GM12878 (cell line): ENCODE measurements around the gene ADA. TPM values are rescaled to one million over a fixed set of nuclear protein-coding genes. Genes with fewer than 3 reads are reported as not detected.

Experiments
- ATF7 ChIP-seq: fragments of 450-650 bp; IDR thresholded peaks from 2 replicates; pipeline ENCODE4 v1.6.1; 2016; ENCODE audit warnings: low read depth, mild to moderate bottlenecking
- CREM ChIP-seq: IDR thresholded peaks from 2 replicates; pipeline ENCODE4 v1.6.1; 2014; ENCODE audit warnings: antibody characterized with exemption, low read depth
- ETV6 ChIP-seq, 2 experiments: fragments of 450-650 bp in 1 of 2; IDR thresholded peaks in 1 of 2; conservative IDR thresholded peaks in 1 of 2; 2 replicates each; pipeline ENCODE4 v1.6.1; 2014; ENCODE audit warnings: antibody characterized with exemption in 1 of 2, borderline replicate concordance in 1 of 2, low read depth in 1 of 2, mild to moderate bottlenecking in 1 of 2, moderate library complexity in 1 of 2
- GABPA ChIP-seq: IDR thresholded peaks from 2 replicates; pipeline ENCODE4 v1.6.1; 2014; ENCODE audit warnings: antibody characterized with exemption, low read depth, mild to moderate bottlenecking, inconsistent platforms
- IRF4 ChIP-seq: IDR thresholded peaks from 2 replicates; pipeline ENCODE4 v1.6.1; 2011; ENCODE audit warnings: low read depth, low read length
- MXI1 ChIP-seq: fragments of 150-350 bp; IDR thresholded peaks from 2 replicates; pipeline ENCODE4 v1.6.1; 2011; ENCODE audit warnings: low read depth, mild to moderate bottlenecking, inconsistent platforms, low read length, improper control_type of control experiment
- MYC ChIP-seq: IDR thresholded peaks from 2 replicates; pipeline ENCODE4 v1.6.1; 2011; ENCODE audit warnings: mild to moderate bottlenecking, low read length, moderate library complexity, inconsistent platforms; ENCODE audit not compliant: insufficient read depth, insufficient replicate concordance, insufficient read length, severe bottlenecking
- NFYB ChIP-seq: IDR thresholded peaks from 2 replicates; pipeline ENCODE4 v1.6.1; 2011; ENCODE audit warnings: low read depth, mild to moderate bottlenecking, low read length, improper control_type of control experiment, moderate library complexity; ENCODE audit not compliant: insufficient read depth
- PML ChIP-seq: IDR thresholded peaks from 2 replicates; pipeline ENCODE4 v1.6.1; 2012; ENCODE audit warnings: low read length, inconsistent platforms
- RAD21 ChIP-seq: IDR thresholded peaks from 2 replicates; pipeline ENCODE4 v1.6.1; 2011; ENCODE audit warnings: mild to moderate bottlenecking, low read depth, low read length, moderate library complexity; ENCODE audit not compliant: insufficient read depth
- RB1 ChIP-seq: fragments of 450-650 bp; formaldehyde crosslinking; IDR thresholded peaks from 2 replicates; pipeline ENCODE4 v1.6.1; 2017; ENCODE audit warnings: mild to moderate bottlenecking, borderline replicate concordance
- STAT3 ChIP-seq: IDR thresholded peaks from 2 replicates; pipeline ENCODE4 v1.6.1; 2011; ENCODE audit warnings: low read depth, low read length, improper control_type of control experiment
- SUPT20H ChIP-seq: IDR thresholded peaks from 2 replicates; pipeline ENCODE4 v1.6.1; 2011; ENCODE audit warnings: low read depth, mild to moderate bottlenecking, low read length, moderate library complexity, borderline replicate concordance; ENCODE audit not compliant: control insufficient read depth
- TAF1 ChIP-seq: IDR thresholded peaks from 2 replicates; pipeline ENCODE4 v1.6.1; 2011; ENCODE audit warnings: mild to moderate bottlenecking, low read depth, low read length, borderline replicate concordance
- WRNIP1 ChIP-seq: IDR thresholded peaks from 2 replicates; pipeline ENCODE4 v1.6.1; 2011; ENCODE audit warnings: low read depth, low read length, improper control_type of control experiment, borderline replicate concordance
- ZBTB4 ChIP-seq: fragments of 450-650 bp; formaldehyde crosslinking; IDR thresholded peaks from 2 replicates; pipeline ENCODE4 v1.4.0; 2022; ENCODE audit warnings: mild to moderate bottlenecking, moderate library complexity
- ZNF217 ChIP-seq: fragments of 450-650 bp; IDR thresholded peaks from 2 replicates; pipeline ENCODE4 v1.6.1; 2017; ENCODE audit warnings: antibody characterized with exemption, mild to moderate bottlenecking
- ZNF24 ChIP-seq: fragments of 450-650 bp; IDR thresholded peaks from 2 replicates; pipeline ENCODE4 v1.6.1; 2017; ENCODE audit warnings: antibody characterized with exemption, mild to moderate bottlenecking
- polyA plus RNA-seq, 11 experiments: library from polyadenylated mRNA; depleted of rRNA in 4 of 11; unstranded in 6 of 11; stranded (reverse) in 5 of 11; fragments of >200 nt; fragmentation: Nextera tagmentation in 4 of 11; fragmentation: Illumina TruSeq in 1 of 11; extraction: Ambion mirVana in 4 of 11; extraction: Trizol in 1 of 11; gene quantifications; 1 replicate in 1 of 11; 2 replicates in 10 of 11; pipeline versions ENCODE4 v1.2.1 to v1.2.3, GENCODE V29; 2011 to 2016; ENCODE audit warnings: inconsistent platforms in 2 of 11, missing spikeins in 2 of 11, low read depth in 1 of 11
- total RNA-seq, 4 experiments: library from RNA; depleted of rRNA in 3 of 4; stranded (reverse); fragments of >200 nt in 3 of 4; fragmentation: Illumina TruSeq in 1 of 4; extraction: Trizol in 1 of 4; gene quantifications; 2 replicates each; pipeline versions ENCODE4 v1.2.1 to v1.2.3, GENCODE V29; 2013 to 2021
- TF ChIP-seq, protein P1 (sequence below): fragments of 450-650 bp; formaldehyde crosslinking; IDR thresholded peaks from 2 replicates; pipeline ENCODE4 v1.5.0; 2022; ENCODE audit warnings: mild to moderate bottlenecking, missing genetic modification characterization
- TF ChIP-seq, protein P2 (sequence below): fragments of 450-650 bp; IDR thresholded peaks from 2 replicates; pipeline ENCODE4 v1.6.1; 2018; ENCODE audit warnings: mild to moderate bottlenecking, low read depth, moderate library complexity; ENCODE audit not compliant: partially characterized antibody

ADA gene
- total and polyA plus RNA-seq, 10 of the 15 experiments (the other 5 are each of a cell fraction or from before 2014, with no cell fraction given): 40.9 to 217 (median 90.8) TPM

DNA sequence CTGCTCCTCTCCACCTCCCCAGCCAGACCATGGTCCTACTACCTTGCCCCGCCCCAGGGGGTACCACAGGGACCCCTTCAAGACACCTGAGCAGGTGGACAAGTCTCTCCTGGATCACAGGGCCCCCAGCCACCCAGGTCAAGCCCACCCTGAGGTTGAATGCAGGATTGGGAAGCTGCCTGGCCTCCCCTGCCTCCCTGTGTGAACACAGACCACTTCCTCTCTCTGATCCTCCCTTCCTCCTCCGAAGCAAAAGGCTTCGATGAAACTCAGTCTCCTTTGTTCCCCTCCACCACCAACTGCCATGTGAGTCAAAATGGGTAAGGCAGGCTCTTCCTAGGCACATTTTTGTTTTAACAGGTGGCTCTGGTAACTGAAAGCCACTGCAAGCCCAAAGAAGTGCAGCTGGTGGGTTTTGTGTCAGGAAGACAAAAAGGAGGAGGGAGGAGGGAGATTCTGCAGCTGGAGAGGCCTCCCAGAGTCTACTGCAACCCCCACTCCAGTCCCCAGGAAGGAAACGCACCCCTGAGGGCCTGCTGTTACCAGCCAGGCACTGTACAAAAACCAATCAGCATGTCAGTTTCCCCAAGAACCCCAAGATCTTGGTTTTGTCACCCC is 5.4 kb downstream of the ADA start (continued):
- TF ChIP-seq ZBTB4 (no peak), ZNF217 (no peak), SUPT20H (no peak), IRF4 (no peak; the same call in 1 of the 2 replicates), MXI1 (peak; percentile 46; the same call in 1 of the 2 replicates), WRNIP1 (no peak), ATF7 (no peak), ETV6 (conservative IDR thresholded peaks at IDR 0.05 in 1 of 2, IDR thresholded peaks at IDR 0.05 in 1 of 2; ENCODE audit: borderline replicate concordance in 1 of 2, low read depth in 1 of 2) (peak in 1 of 2 experiments; percentile 56; a peak in 2 of 4 replicates), CREM (peak; percentile 47), STAT3 (no peak), TAF1 (no peak), GABPA (no peak), RAD21 (no peak), PML (no peak), RB1 (no peak), MYC (peak; percentile 26), ZNF24 (0 out of 2 replicates have a peak, but pooled peaks have one; percentile 16), NFYB (0 out of 2 replicates have a peak, but pooled peaks have one; percentile 40)
- TF ChIP-seq, protein P1, sequence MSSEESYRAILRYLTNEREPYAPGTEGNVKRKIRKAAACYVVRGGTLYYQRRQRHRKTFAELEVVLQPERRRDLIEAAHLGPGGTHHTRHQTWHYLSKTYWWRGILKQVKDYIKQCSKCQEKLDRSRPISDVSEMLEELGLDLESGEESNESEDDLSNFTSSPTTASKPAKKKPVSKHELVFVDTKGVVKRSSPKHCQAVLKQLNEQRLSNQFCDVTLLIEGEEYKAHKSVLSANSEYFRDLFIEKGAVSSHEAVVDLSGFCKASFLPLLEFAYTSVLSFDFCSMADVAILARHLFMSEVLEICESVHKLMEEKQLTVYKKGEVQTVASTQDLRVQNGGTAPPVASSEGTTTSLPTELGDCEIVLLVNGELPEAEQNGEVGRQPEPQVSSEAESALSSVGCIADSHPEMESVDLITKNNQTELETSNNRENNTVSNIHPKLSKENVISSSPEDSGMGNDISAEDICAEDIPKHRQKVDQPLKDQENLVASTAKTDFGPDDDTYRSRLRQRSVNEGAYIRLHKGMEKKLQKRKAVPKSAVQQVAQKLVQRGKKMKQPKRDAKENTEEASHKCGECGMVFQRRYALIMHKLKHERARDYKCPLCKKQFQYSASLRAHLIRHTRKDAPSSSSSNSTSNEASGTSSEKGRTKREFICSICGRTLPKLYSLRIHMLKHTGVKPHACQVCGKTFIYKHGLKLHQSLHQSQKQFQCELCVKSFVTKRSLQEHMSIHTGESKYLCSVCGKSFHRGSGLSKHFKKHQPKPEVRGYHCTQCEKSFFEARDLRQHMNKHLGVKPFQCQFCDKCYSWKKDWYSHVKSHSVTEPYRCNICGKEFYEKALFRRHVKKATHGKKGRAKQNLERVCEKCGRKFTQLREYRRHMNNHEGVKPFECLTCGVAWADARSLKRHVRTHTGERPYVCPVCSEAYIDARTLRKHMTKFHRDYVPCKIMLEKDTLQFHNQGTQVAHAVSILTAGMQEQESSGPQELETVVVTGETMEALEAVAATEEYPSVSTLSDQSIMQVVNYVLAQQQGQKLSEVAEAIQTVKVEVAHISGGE: no peak
- TF ChIP-seq, protein P2, sequence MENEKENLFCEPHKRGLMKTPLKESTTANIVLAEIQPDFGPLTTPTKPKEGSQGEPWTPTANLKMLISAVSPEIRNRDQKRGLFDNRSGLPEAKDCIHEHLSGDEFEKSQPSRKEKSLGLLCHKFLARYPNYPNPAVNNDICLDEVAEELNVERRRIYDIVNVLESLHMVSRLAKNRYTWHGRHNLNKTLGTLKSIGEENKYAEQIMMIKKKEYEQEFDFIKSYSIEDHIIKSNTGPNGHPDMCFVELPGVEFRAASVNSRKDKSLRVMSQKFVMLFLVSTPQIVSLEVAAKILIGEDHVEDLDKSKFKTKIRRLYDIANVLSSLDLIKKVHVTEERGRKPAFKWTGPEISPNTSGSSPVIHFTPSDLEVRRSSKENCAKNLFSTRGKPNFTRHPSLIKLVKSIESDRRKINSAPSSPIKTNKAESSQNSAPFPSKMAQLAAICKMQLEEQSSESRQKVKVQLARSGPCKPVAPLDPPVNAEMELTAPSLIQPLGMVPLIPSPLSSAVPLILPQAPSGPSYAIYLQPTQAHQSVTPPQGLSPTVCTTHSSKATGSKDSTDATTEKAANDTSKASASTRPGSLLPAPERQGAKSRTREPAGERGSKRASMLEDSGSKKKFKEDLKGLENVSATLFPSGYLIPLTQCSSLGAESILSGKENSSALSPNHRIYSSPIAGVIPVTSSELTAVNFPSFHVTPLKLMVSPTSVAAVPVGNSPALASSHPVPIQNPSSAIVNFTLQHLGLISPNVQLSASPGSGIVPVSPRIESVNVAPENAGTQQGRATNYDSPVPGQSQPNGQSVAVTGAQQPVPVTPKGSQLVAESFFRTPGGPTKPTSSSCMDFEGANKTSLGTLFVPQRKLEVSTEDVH: no peak
